PC-3 (cell line): Measurements from ENCODE around the gene TIGD1. TPM values are rescaled to one million over a fixed set of nuclear protein-coding genes. Genes with fewer than 3 reads are reported as not detected.
A peak's percentile ranks its signal among the peaks of the same experiment; 100 is the strongest.

ENCODE experiments used
- ATAC-seq: fragments of 200-7000 bp; cut with Tn5 transposase; 2 replicates; pipeline ENCODE4 v1.9.1; 2020; ENCODE audit warnings: mild to moderate bottlenecking, moderate library complexity
- BruUV-seq: library from RNA; stranded (reverse); fragments of 400-500 nt; replicated peaks from 2 replicates; lab custom pipeline; 2021; lab: Mats Ljungman, UMichigan
- CTCF ChIA-PET: fragments of 300-600 bp; sonication (Branson Sonifier 250); formaldehyde crosslinking; loops from one replicate; lab custom pipeline; 2022; ENCODE audit warnings: antibody characterized with exemption; lab: Charles Lee
- POLR2A ChIA-PET: fragments of 300-600 bp; sonication (Branson Sonifier 250); formaldehyde crosslinking; loops from one replicate; lab custom pipeline; 2022; ENCODE audit warnings: antibody characterized with exemption; ENCODE audit not compliant: unreplicated experiment; lab: Charles Lee
- DNase-seq: peaks from one replicate; pipeline ENCODE4 v3.0.0-alpha.2; 2015
- H2AFZ ChIP-seq: fragments of 300-600 bp; sonication (generic); 2 replicates; pipeline ENCODE4 v1.6.0; 2016; ENCODE audit warnings: antibody characterized with exemption, low read length
- H3F3A ChIP-seq: fragments of 300-600 bp; sonication (generic); one replicate; pipeline ENCODE4 v1.6.0; 2017; ENCODE audit warnings: antibody characterized with exemption, low read length, control low read depth, mild to moderate bottlenecking; ENCODE audit not compliant: unreplicated experiment
- H3K27ac ChIP-seq: fragments of 300-600 bp; sonication (generic); 2 replicates; pipeline ENCODE4 v1.5.1; 2016; ENCODE audit warnings: mild to moderate bottlenecking, low read length
- H3K27me3 ChIP-seq: fragments of 300-600 bp; sonication (generic); 2 replicates; pipeline ENCODE4 v1.6.1; 2016; ENCODE audit warnings: low read length, mixed read lengths
- H3K36me3 ChIP-seq: fragments of 300-600 bp; sonication (generic); 2 replicates; pipeline ENCODE4 v1.6.1; 2016; ENCODE audit warnings: low read depth, mixed run types, low read length, mixed read lengths
- H3K4me1 ChIP-seq: fragments of 300-600 bp; sonication (generic); 2 replicates; pipeline ENCODE4 v1.5.1; 2016; ENCODE audit warnings: low read length; ENCODE audit not compliant: insufficient read depth
- H3K4me2 ChIP-seq: fragments of 300-600 bp; sonication (generic); 2 replicates; pipeline ENCODE4 v1.6.0; 2016; ENCODE audit warnings: low read length
- H3K4me3 ChIP-seq: fragments of 300-600 bp; sonication (generic); 2 replicates; pipeline ENCODE4 v1.5.1; 2016; ENCODE audit warnings: mild to moderate bottlenecking, low read length, mixed read lengths
- H3K79me2 ChIP-seq: fragments of 300-600 bp; sonication (generic); 2 replicates; pipeline ENCODE4 v1.6.1; 2017; ENCODE audit warnings: low read length, mixed read lengths
- H3K9ac ChIP-seq: fragments of 300-600 bp; sonication (generic); 2 replicates; pipeline ENCODE4 v1.6.0; 2016; ENCODE audit warnings: mild to moderate bottlenecking, low read length
- H3K9me2 ChIP-seq: fragments of 300-600 bp; sonication (generic); replicated peaks from 2 replicates; pipeline ENCODE4 v1.6.1; 2016; ENCODE audit warnings: mixed run types, low read length, mixed read lengths
- H3K9me3 ChIP-seq: fragments of 300-600 bp; sonication (generic); 2 replicates; pipeline ENCODE4 v1.6.1; 2016; ENCODE audit warnings: low read length, mixed read lengths
- H4K20me1 ChIP-seq: fragments of 300-600 bp; sonication (generic); 2 replicates; pipeline ENCODE4 v1.6.1; 2016; ENCODE audit warnings: low read length, mixed read lengths
- EZH2 ChIP-seq: fragments of 300-600 bp; sonication (generic); IDR thresholded peaks from one replicate; pipeline ENCODE4 v1.6.1; 2017; ENCODE audit warnings: antibody characterized with exemption, mild to moderate bottlenecking, low read length; ENCODE audit not compliant: unreplicated experiment
- EZH2phosphoT487 ChIP-seq: fragments of 300-600 bp; sonication (generic); IDR thresholded peaks from 2 replicates; pipeline ENCODE4 v1.6.1; 2018; ENCODE audit warnings: mild to moderate bottlenecking, antibody characterized with exemption, low read length, borderline replicate concordance
- intact Hi-C: fragments of 100-400 bp; cut with micrococcal nuclease; formaldehyde crosslinking; loops from 2 replicates; pipeline ENCODE4 v1.9.0; 2023
- total RNA-seq: library from RNA; depleted of rRNA; stranded (reverse); fragments of >200 nt; gene quantifications from 2 replicates; pipeline ENCODE4 v1.2.3, GENCODE V29; 2014
- TF ChIP-seq, protein P1 (sequence below): fragments of 300-600 bp; sonication (generic); conservative IDR thresholded peaks from 2 replicates; pipeline ENCODE4 v1.5.1; 2017; ENCODE audit warnings: antibody characterized with exemption, low read depth, mild to moderate bottlenecking, low read length

TIGD1 gene
- total RNA-seq, 1 experiment from 2014 or later, result 6.3 TPM

DNA sequence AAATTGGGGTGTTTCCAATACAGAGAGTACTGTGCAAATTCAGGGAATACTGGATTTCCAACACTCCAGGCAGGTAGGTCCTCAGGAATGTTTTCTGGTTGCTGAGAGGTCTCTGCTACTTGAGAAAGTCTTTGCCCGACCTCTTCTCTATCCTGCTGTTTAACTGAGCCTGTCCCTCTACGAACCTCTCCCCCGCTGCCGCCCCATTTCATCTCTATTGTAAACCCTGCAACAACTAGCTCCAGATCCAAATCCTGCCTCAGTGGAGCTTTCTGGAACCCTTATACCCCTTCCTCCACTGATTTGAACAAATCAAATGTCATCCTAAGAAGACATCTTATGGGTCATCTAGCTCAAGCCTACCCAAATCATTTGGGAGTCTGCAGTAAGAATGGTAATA lies 1.4 kb upstream of the TIGD1 start:
- ChIA-PET CTCF (no interaction called here), POLR2A (no interaction called here)
- H3K27me3 ChIP-seq, result no peaks in the 10 kb centered on the region
- DNase-seq (no peak), ATAC-seq (no peak)
- intact Hi-C loops, result loop anchor here (2.0 kb wide), 1 partner anchor 37 kb away; no protein-coding TSS in a partner anchor
- peaks cover 7% of the 10 kb centered on the region for H3K4me1 ChIP-seq
- no TSS peak for BruUV-seq
- no peak overlapping the region for H2AFZ ChIP-seq
- no peaks in the 10 kb centered on the region for H3K9me3 ChIP-seq
- no peak overlapping the region for H3K27ac ChIP-seq
- H3K79me2 ChIP-seq, result peaks cover 89% of the 10 kb centered on the region
- no peaks in the 10 kb centered on the region for H3F3A ChIP-seq
- H3K9ac ChIP-seq, result peak overlapping the region; percentile 97
- no peak for TF ChIP-seq EZH2phosphoT487
- H3K36me3 ChIP-seq, result peaks cover 12% of the 10 kb centered on the region
- H3K9me2 ChIP-seq, result no peaks in the 10 kb centered on the region
- H3K4me2 ChIP-seq, result peak overlapping the region; percentile 100
- peaks cover 18% of the 10 kb centered on the region; the same call in 1 of the 2 replicates for H4K20me1 ChIP-seq
- H3K4me3 ChIP-seq, result peak overlapping the region; percentile 89

DNA sequence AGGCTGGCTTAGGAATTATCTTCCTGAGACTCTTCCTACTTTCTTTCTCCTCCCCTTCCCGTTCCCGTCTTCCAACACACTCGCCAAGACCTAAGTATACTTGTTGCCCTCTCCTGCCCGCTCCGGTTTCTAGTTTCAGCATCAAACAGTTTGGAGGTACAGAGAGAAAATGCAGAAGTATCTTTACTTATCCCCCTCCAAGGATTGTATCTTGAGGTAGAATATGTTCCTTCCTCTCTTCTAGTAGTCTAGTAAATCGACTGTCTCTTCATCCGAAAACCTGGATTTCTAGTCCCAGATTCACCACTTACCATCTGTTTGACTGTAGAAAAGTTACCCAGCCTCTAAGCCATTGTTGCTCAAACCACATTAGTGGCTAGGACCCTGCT lies 887 bp upstream of the TIGD1 start:
- Histone ChIP-seq H4K20me1 (peaks cover 18% of the 10 kb centered on the region; the same call in 1 of the 2 replicates), H3K4me3 (peak overlapping the region; percentile 89), H3K9me3 (no peaks in the 10 kb centered on the region), H3K9ac (peak overlapping the region; percentile 97), H3K9me2 (no peaks in the 10 kb centered on the region), H3K4me2 (peak overlapping the region; percentile 100), H3K36me3 (peaks cover 12% of the 10 kb centered on the region), H3K4me1 (peaks cover 7% of the 10 kb centered on the region), H3K27ac (peak overlapping the region; percentile 90), H3F3A (no peaks in the 10 kb centered on the region), H2AFZ (peak overlapping the region; percentile 84), H3K79me2 (peaks cover 87% of the 10 kb centered on the region), H3K27me3 (no peaks in the 10 kb centered on the region)
- intact Hi-C loops, result loop anchor here (2.0 kb wide), 1 partner anchor 38 kb away; no protein-coding TSS in a partner anchor
- CTCF ChIA-PET, result interaction anchor here (0.6 kb wide), 1 partner anchor 174 kb away, joined by 3 read pairs; no protein-coding TSS in a partner anchor
- TSS peak; percentile 54 for BruUV-seq
- peak; percentile 21 for ATAC-seq
- POLR2A ChIA-PET, result interaction anchor here (1.4 kb wide), 1 partner anchor 17 kb away, joined by 7 read pairs; no protein-coding TSS in a partner anchor
- no peak for DNase-seq
- TF ChIP-seq EZH2 (no peak), EZH2phosphoT487 (no peak)
- TF ChIP-seq, protein P1, sequence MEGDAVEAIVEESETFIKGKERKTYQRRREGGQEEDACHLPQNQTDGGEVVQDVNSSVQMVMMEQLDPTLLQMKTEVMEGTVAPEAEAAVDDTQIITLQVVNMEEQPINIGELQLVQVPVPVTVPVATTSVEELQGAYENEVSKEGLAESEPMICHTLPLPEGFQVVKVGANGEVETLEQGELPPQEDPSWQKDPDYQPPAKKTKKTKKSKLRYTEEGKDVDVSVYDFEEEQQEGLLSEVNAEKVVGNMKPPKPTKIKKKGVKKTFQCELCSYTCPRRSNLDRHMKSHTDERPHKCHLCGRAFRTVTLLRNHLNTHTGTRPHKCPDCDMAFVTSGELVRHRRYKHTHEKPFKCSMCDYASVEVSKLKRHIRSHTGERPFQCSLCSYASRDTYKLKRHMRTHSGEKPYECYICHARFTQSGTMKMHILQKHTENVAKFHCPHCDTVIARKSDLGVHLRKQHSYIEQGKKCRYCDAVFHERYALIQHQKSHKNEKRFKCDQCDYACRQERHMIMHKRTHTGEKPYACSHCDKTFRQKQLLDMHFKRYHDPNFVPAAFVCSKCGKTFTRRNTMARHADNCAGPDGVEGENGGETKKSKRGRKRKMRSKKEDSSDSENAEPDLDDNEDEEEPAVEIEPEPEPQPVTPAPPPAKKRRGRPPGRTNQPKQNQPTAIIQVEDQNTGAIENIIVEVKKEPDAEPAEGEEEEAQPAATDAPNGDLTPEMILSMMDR, result no peak

DNA sequence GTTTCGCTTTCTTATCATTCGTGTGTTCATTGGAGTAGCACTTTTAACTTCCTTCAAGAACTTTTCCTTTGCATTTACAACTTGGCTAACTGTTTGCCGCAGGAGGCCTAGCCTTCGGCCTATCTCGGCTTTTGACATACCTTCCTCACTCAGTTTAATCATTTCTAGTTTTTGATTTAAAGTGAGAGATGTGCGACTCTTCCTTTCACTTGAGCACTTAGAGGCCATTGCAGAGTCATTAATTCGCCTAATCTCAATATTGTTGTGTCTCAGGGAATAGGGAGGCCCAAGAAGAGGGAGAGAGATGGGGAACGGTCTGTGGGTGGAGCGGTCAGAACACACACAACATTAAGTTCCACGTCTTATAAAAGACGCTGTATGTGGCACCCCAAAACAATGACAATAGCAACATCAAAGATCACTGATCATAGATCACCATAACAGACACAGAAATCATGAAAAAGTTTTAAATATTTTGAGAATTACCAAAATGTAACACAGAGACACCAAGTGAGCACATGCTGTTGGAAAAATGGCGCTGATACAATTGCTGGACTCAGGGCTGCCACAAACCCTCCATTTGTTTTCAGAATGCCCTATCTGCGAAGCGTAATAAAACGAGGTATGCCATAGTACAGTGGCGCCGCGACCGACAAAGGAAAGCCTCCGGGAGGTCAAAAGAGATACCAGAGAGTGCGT lies 553 bp downstream of the TIGD1 start:
- peak overlapping the region; percentile 84 for H2AFZ ChIP-seq
- no peaks in the 10 kb centered on the region for H3K9me3 ChIP-seq
- H4K20me1 ChIP-seq, result peaks cover 10% of the 10 kb centered on the region; the same call in 1 of the 2 replicates
- peak overlapping the region; percentile 100 for H3K4me2 ChIP-seq
- ATAC-seq, result peak; percentile 9
- peaks cover 7% of the 10 kb centered on the region for H3K4me1 ChIP-seq
- TSS peak; percentile 55 for BruUV-seq
- H3K27ac ChIP-seq, result peak overlapping the region; percentile 90
- intact Hi-C loops, result loop anchor here (2.0 kb wide), 1 partner anchor 39 kb away; no protein-coding TSS in a partner anchor
- DNase-seq, result no peak
- ChIA-PET POLR2A (interaction anchor here (1.4 kb wide), 1 partner anchor 18 kb away, joined by 7 read pairs; no protein-coding TSS in a partner anchor), CTCF (interaction anchor here (1.0 kb wide), 1 partner anchor 61 kb away, joined by 3 read pairs; no protein-coding TSS in a partner anchor)
- peak overlapping the region; percentile 89 for H3K4me3 ChIP-seq
- no peaks in the 10 kb centered on the region for H3K27me3 ChIP-seq
- H3K79me2 ChIP-seq, result peaks cover 75% of the 10 kb centered on the region
- TF ChIP-seq, protein P1, result no peak
- TF ChIP-seq EZH2phosphoT487, result no peak
- TF ChIP-seq EZH2, result no peak
- no peaks in the 10 kb centered on the region for H3K9me2 ChIP-seq
- peak overlapping the region; percentile 97 for H3K9ac ChIP-seq
- H3F3A ChIP-seq, result no peaks in the 10 kb centered on the region
- peaks cover 12% of the 10 kb centered on the region for H3K36me3 ChIP-seq
